ENCODE results near the gene LEP.

The LEP gene

DNA sequence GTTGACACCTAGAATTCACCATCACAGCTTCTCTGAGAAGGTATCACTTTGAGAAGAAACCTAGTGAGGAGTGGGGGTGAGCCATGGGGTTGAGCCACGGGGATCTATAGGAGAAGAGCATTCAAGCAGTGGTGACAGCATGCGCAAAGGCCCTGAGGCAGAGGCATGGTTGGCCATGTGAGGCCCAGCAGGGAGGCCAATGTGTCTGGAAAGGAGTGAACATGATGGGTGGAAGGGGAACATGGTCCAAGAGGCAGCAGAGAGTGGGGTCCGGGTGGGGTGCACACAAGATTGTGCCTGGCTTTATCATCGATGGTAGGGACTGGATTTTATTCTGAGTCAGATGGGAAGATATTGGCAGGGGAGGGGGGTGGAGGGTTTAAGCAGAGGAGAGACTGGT, 36.0 kb upstream of the LEP start:
- no peak for TF ChIP-seq CTCF (IDR thresholded peaks at IDR 0.05; ENCODE audit: low read length, missing control alignments)
- no peak for DNase-seq (ENCODE audit: low read depth)
- H3K4me3 ChIP-seq (replicated peaks; ENCODE audit: low read depth, low read length) = no peak overlapping the region

DNA sequence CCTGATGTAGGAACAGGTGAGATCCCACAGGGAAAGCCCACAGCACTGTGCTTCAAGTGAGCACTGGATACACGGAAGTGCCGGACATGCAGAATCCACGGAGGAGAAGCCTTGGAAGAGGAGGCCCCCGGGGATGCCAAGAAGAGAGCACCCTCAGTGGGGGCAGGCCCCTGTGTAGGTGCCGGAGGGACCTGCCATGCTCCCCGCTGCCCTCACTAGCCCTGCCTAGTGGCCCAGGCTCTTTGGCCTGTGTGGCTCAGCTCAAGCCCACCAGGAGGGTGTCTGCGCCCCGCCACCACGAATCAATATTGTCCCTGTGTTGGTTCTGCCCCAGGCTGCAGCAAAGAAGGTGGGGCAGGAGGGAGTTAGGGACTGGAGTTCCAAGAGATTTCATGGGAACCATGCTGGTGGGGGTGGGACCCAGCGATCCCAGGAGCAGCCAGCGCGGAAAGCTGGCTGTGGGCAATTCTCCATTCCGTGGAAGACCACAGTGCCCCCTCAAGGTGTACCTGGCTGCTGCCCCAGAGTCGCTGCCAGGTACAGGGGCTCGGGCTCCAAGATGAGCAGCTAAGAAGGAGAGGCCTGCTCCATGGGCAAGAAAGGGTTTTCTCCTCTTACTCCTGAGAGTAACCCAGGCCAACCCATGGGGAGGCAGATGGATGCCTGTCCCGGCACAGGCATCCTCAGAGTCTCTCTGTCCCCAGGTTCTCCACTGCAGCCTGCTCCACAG, 34.9 kb upstream of the LEP start:
- H3K4me3 ChIP-seq (replicated peaks; ENCODE audit: low read depth, low read length) = no peak overlapping the region
- DNase-seq (ENCODE audit: low read depth) = no peak
- no peak for TF ChIP-seq CTCF (IDR thresholded peaks at IDR 0.05; ENCODE audit: low read length, missing control alignments)

GRCh38 chr7:128206747-128207500, 34.2 kb upstream of the LEP start:
- DNase-seq (ENCODE audit: low read depth) = no peak
- no peak overlapping the region for H3K4me3 ChIP-seq (replicated peaks; ENCODE audit: low read depth, low read length)
- TF ChIP-seq CTCF (IDR thresholded peaks at IDR 0.05; ENCODE audit: low read length, missing control alignments) = no peak

DNA sequence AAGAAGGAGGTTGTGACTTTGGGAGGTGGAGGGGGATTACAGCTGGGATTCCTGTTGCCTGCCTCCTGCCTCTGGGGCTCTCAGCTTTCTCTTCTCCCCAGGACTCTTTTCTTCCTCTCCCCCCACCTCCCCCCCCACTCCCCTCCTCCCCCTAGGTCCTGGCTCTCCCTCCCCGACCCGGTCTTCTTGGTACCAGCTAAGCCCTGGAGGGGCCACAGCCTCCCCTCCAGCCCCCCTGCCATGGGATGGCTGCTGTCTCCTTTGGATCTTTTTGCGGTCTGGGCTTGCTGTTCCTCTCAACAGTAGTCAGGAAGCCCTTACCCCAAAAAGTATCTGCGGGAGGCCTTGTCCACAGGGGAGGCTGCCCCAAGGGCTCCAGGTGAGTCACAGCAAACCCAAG, 33.5 kb upstream of the LEP start:
- H3K4me3 ChIP-seq (replicated peaks; ENCODE audit: low read depth, low read length) = no peak overlapping the region
- DNase-seq (ENCODE audit: low read depth) = no peak
- TF ChIP-seq CTCF (IDR thresholded peaks at IDR 0.05; ENCODE audit: low read length, missing control alignments) = no peak

DNA sequence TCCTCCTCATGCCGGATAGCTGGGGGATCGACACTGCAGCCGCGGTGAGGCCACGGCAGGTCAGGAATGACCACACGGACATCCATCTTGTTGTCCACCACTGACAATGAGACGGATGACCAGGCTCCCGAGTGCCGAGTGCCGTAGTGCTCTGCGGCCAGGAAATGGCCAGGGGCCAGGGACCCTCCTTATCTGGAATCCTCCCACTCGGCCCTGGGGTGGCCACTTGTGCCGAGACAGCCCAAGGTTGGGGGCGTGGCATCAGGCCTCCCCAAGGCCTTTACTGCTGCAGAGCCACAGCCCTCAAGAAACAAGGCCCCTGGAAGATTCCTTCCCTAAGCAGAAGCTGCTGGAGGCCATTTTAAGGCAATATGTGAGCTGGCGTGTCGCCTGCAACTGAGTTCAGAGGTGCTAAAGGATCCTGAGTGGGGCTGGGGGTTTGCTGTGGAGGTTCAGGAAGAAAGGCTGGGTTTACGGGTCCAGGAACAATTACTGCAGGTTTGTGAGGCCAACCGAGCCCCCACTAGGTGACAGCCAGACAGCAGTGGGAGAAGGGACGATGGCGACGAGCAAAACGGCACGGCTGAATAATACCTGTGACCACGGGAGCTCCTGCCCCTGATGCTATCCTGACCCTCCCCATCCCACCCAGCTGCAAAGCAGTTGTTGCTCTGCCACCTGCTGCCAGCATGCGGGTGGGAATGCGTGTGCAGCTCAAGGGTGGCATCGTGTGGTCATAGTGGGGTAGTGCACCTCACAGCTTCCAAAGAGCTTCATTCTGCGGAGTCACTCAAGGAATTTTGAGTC, 31.6 kb upstream of the LEP start:
- DNase-seq (ENCODE audit: low read depth) = peak; percentile 82
- H3K4me3 ChIP-seq (replicated peaks; ENCODE audit: low read depth, low read length) = no peak overlapping the region
- no peak for TF ChIP-seq CTCF (IDR thresholded peaks at IDR 0.05; ENCODE audit: low read length, missing control alignments)

- no peak for TF ChIP-seq CTCF (IDR thresholded peaks at IDR 0.05; ENCODE audit: low read length, missing control alignments)
- no peak for DNase-seq (ENCODE audit: low read depth)
- H3K4me3 ChIP-seq (replicated peaks; ENCODE audit: low read depth, low read length) = no peak overlapping the region
These were observed 31.1 kb upstream of the LEP start for GRCh38 chr7:128210036-128210347.
